ENCODE data around the gene PMF1.

- TF ChIP-seq POLR2A (IDR thresholded peaks at IDR 0.05; ENCODE audit: low read depth, low read length) (peak; percentile 24; the same call in 1 of the 2 replicates), POLR2AphosphoS5 (IDR thresholded peaks at IDR 0.05; ENCODE audit: low read depth, low read length) (no peak; the same call in none of the 2 replicates), TAF1 (IDR thresholded peaks at IDR 0.05; ENCODE audit: borderline replicate concordance, low read depth, low read length) (no peak)
Measured at GRCh38 chr1:156281693-156282478, 69.1 kb downstream of the PMF1 start.
